Right renal cortex interstitium (tissue), 3 donors: ENCODE measurements around the gene DMBX1. TPM values are rescaled to one million over a fixed set of nuclear protein-coding genes. Genes with fewer than 3 reads are reported as not detected.

Source experiments
- DNase-seq, 3 donors: peaks; one replicate each; pipeline ENCODE4 v3.0.0-alpha.2; 2013; ENCODE audit warnings: low read depth in 3 of 3, low spot score in 2 of 3
- polyA plus RNA-seq, 3 donors: library from polyadenylated mRNA; unstranded; fragments of 120-200 nt; gene quantifications; one replicate each; pipeline ENCODE4 v1.2.1, GENCODE V29; 2013; ENCODE audit not compliant: insufficient read length in 3 of 3

The DMBX1 gene
- polyA plus RNA-seq = not detected

DNA sequence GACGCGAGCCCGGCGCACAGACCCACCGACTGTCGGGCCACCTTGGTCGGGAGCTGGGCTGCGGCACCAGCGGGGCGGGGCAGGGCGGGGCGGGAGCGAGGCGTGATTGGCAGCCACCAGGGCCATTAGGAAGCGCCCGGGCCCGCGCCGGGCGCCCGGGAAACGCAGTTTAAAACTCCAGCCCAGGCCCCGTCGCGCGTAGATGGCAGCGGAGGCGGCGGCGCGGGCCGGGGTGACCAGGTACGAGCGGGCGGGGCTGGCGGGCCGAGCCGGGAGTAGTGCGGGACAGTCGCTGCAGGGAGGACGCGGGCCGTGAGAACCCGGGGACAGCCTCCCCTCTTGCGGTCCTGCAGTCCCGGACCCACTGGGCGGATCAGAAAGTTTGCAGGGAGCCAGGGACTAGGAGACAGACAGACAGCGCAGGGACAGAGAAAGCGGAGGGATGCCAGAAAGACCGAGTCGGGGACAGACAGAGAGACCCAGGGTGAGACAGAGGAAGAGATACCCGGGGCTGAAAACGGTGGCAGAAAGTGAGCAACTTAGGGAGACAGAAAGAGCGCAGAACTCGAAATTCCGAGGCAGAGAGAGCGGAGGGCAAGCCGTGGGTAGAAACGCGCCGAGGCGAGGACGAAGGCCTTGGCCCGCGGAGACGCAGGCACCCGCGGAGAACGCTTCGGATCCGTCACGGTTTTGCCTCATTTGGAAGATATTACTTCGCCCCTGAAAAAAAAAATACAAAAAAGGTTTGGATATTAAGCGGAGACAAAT is at the start of gene DMBX1:
Gene DMBX1 (plus strand): TSS at position 199 of the 768 bp plus-strand sequence. CDS start 17,175 bp downstream, outside the sequence.
- no peak for DNase-seq

- DNase-seq = no peak
These were observed 49.2 kb upstream of the DMBX1 start for GRCh38 chr1:46440478-46440877.

DNA sequence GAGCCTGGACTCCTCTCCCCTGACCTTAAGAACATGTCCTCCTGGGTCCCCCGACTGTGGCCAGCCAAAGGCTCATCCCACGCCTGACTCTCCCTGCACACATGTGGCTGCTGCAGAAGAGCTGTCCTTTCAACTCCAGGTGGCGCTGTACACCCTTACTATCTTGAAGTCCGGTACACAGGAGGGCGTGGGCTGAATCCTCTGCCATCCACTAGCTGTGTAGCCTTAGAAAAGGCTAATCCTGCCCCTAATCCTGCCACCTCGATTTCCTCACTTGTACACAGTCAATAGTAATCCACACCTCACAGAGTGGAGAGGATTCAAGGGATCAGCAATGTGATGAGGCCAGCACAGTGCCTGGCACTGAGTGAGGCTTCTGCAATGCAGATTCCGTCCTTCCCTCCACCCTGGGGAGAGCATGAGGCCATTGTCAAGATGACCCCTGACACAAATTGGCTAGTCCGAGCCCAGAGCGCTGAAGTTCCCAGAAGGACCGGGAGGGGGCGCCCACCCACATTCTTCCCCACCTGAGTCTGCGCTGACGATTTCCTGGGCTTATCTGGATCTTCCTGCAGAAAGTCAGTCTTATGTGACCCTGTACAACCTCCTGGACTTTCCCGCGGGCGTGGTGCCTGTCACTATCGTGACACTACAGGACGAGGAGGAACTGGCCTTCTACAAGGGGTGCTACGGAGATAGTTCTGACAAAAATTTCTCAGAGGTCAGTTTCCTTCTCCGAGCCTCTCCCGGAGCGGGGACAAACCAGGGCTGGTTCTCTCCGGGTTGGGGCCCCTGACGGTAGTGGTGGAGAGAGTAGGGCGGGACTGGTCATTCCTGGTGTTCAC is 47.1 kb upstream of the DMBX1 start:
- DNase-seq = peak in 1 of 3 donors; percentile 41

DNA sequence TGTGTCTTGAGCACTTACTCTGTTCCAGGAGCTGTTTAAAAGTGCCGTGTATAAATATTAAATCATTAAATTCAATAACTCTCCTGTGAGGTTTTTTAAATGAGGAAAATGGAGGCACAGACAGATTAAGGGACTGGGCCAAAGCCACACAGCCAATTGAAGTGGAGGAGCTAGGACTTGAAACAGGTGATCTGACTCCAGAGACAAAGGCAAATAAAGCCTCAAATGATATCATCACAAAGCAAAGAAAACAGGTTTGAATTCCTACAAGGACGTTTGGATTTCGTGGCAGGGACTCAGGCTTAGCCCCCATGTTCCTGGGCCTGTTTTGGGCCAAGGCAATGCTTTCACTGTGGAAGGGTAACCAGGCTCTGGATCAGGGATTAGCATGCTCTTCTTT is 45.2 kb upstream of the DMBX1 start:
- DNase-seq = no peak

DNA sequence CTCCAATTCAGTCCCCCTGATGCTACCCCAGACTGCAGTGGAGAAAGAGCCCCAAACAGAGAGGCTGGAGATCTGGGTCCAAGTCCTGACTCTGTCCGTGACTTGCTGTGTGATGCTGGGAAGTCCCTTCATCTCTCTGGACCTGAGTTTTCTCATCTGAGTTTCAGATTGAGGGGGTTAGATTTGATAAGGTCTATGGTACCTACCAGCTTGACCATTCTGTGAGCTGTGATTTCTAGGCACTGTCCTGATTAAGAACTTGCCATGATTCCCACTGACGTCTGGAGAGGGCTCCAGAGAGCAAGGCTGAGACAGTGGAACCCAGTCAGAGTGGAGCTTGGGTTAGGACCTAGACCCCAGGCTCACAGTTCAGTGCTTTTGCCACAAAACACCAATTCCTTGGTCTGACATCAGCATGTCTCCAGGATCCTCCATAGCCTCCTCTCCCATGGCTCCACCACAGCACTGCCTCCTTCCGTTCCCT is 43.8 kb upstream of the DMBX1 start:
- no peak for DNase-seq

DNA sequence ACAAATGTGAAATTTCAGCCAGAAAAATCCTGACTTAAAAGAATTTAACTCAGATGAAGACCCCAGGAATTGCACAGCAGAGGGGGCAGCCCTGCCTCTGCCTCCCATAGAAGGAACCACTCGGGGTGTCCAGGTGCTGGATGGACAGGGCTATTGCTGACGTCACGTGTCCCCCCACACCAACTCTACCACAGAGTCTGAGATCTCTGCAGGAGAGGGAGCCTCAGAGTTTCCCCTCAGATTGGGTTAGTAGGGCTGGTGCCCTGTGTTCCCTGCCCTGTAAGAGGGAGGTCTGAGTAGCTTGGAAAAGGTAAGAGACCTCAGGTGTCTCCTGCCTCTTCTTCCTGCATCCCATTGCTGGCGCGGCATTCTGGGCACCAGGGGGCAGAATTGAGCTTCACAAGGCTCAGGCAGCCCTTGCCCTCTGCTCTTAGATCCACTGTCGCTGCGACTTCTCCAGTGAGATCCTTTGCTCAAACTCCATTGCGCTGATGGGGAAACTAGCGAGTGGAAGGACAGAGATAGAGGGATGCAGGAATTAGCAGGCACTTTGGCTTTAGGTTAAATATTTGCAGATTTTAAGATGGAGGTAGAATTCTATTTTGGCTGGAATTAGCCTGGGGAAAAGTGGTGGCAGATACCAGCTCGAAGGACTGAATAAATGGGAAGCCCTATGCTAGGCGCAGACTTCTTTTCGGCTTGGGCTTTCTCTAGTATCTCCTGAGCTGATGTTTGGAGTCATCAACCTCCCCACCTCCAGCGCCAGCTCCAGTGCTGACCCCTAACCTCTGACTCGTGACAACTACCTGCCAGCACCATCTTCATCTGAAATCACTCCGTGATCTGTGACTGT is 42.8 kb upstream of the DMBX1 start:
- DNase-seq = peak; percentile 58 to 71 (median 65)

DNA sequence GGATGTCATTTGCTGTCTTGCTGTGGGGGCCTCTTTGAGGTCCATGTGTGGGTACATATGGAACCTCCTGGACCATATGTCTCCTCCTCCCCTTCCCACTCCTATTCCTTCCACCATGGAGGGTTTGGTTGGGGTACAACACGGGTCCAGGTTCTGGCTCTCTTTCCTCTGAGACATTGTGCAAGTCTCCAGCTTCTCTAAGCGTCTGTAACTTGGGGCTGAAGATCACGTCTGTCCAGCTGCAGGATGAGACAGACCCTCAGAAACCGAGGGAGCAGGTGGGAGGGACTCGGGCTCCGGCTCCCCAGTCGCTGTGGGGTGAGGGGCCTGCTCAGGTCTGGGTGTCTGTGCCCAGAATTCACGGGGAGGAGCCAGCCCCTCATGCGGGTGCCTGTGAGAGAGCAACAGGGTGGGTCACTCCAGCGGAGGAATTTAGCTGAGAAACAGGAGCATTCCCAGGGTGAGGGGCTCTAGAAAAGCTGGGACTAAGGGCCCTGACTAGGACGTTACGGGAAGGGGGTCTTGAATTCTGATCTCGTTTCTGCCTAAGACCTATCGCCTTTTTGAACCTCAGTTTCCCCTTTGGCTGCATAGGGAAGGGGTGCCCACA is 42.0 kb upstream of the DMBX1 start:
- DNase-seq = no peak

GRCh38 chr1:46448109-46448911 is 41.3 kb upstream of the DMBX1 start:
- no peak for DNase-seq

GRCh38 chr1:46449223-46450159 is 40.1 kb upstream of the DMBX1 start:
- DNase-seq = no peak

DNA sequence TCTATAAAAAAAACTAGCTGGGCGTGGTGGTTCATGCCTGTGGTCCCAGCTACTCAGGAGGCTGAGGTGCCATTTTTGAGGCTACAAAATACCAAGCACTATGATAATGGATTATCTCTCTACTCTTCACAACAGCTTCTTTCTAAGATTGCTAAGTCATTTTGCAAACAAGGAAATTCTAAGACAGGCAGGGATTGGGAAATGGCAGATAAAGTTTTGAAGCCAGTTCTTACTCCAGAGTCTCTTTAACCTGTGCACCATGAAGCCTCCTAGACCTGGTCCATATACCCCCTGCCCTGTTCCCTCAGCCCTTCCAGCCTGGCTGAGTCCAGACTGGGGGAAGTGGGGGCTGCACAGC is 39.5 kb upstream of the DMBX1 start:
- DNase-seq = no peak

DNA sequence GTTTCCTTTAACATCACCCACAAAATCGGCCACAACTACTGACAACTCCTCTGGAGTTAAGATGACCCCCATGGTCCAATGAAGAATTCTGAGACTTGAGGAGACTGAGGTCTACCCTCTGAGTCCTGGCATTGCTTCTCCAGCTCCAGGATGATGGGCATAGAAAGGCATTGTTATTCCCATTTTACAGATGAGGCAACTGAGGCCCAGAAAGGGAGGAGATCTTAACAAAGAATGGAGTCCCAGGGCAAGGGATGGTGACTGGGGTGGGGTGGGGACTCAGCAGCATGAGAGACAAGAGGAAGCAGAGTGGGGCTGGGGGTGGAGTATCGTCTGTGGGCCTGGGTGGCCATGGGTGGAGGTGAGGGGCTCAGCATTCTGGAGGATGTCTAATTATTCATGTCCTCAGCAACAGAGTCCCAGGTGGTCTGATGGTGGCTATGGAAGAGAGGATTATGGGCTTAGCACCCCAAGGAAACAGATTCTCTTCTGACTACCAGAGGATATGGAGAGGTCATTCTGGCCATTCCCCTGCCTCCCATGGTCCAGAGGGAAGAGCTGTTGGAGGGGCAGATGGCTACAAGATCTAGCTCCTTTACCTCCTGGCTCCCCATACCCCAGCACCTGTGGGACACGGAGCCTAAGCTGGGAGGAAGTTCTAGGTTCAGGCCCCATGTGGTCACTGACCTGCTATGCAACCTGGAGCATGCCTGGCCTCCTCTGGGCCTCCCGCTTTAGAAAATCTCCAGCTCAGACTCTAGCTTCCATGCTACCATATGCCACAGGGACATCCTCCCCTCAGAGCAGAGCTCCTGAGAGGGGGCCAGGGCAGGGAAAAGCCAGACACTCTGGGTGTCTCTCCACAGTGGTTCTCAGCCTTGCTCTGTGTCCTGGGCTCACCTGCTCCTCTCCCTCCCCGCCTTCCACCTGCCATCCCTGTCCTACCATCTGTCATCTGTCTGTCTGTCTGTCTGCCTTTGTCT is 37.4 kb upstream of the DMBX1 start:
- no peak for DNase-seq

- DNase-seq = no peak
These were observed 36.7 kb upstream of the DMBX1 start for GRCh38 chr1:46452931-46453325.

DNA sequence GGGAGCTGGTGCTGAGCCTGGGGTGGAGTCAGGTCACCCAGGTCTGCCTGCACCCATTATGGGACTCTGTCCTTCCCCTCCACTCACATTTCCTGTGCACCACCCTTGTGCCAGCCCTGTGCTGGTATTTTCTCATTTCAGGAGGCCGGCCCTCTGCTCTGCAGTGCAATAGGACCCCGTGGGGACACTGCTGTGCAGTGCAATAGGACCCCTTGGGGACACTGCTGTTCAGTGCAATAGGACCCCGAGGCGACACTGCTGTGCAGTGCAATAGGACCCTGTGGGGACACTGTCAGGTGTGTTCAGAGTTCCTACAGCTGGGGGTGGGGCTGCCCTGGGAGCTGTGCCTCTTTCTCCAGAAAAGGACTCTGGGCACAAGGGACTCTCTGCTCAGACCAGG is 36.2 kb upstream of the DMBX1 start:
- DNase-seq = no peak

DNA sequence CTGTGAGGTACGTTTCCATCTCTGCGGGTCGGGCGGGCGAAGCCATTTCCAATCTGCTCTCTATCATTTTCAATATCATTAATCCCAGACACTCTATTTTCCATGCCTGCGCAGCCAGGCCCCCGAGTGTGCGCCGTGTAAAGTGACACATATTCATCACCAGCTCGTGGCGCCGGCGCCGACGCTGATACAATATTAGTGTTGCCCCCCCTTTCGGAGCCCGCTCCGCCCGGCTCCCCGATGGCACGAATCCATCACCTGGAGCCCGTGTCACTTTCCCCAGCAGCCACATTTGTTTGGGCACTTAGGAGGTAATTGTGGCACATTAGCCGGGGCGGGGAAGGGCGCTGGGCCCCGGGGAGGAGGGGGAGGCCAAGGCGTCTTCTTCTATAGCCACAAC is 33.7 kb upstream of the DMBX1 start:
- no peak for DNase-seq

- no peak for DNase-seq
These were observed 33.1 kb upstream of the DMBX1 start for GRCh38 chr1:46456411-46456963.

- no peak for DNase-seq
These were observed 32.5 kb upstream of the DMBX1 start for GRCh38 chr1:46457178-46457577.

- DNase-seq = no peak
These were observed 31.4 kb upstream of the DMBX1 start for GRCh38 chr1:46458190-46458589.
